ENCODE data around the gene NEK11. TPM values are rescaled to one million over a fixed set of nuclear protein-coding genes. Genes with fewer than 3 reads are reported as not detected.

The NEK11 gene
- polyA plus RNA-seq, 1 donor (not counting 4 experiments of a cell fraction or from before 2014, with no cell fraction given), result 9.4 TPM

- no peaks in the 10 kb centered on the region for H3K36me3 ChIP-seq (ENCODE audit: control insufficient read depth in 2 of 2, extremely low read depth in 1 of 2, insufficient read depth in 2 of 2, low read length in 2 of 2)
- DNase-seq (ENCODE audit: low read depth, low spot score) (no peak), FAIRE-seq (no peak)
- no peaks in the 10 kb centered on the region for H3K4me1 ChIP-seq (ENCODE audit: control insufficient read depth, extremely low read depth, insufficient read depth, low read length)
- H3K9ac ChIP-seq (ENCODE audit: control insufficient read depth, extremely low read depth, insufficient read depth, low read length), result no peak overlapping the region
- no peaks in the 10 kb centered on the region for H4K20me1 ChIP-seq (ENCODE audit: control insufficient read depth, extremely low read depth, insufficient read depth, low read length)
- dilution Hi-C loops (cut with MboI; ENCODE audit: extremely low pct_ligation_motif_present, low sequenced_read_pairs), result no loop called here
- no peaks in the 10 kb centered on the region for H3K9me3 ChIP-seq (ENCODE audit: control insufficient read depth, low read depth, low read length)
- no peak overlapping the region for H2AFZ ChIP-seq (ENCODE audit: control insufficient read depth, low read length)
- H3K79me2 ChIP-seq (ENCODE audit: control insufficient read depth, insufficient read depth, low read length), result no peaks in the 10 kb centered on the region
- H3K27me3 ChIP-seq (ENCODE audit: control insufficient read depth, extremely low read depth, insufficient read depth, low read length), result no peaks in the 10 kb centered on the region
- no peaks in the 10 kb centered on the region for H3K9me1 ChIP-seq (ENCODE audit: control insufficient read depth, extremely low read depth, insufficient read depth, low read length)
- H3K4me2 ChIP-seq (ENCODE audit: control insufficient read depth, extremely low read depth, insufficient read depth, low read depth, low read length), result no peak overlapping the region
- TF ChIP-seq EZH2 (IDR thresholded peaks at IDR 0.05; ENCODE audit: low read length), result no peak
- TF ChIP-seq CTCF (optimal IDR thresholded peaks at IDR 0.05 in 1 of 3, IDR thresholded peaks at IDR 0.05 in 1 of 3, conservative IDR thresholded peaks at IDR 0.05 in 1 of 3; ENCODE audit: extremely low read depth in 1 of 3, insufficient read depth in 2 of 3, low read length in 3 of 3), result no peak
- no peak overlapping the region for H3K4me3 ChIP-seq (ENCODE audit: control insufficient read depth in 2 of 3, extremely low read depth in 1 of 3, insufficient read depth in 2 of 3, low read depth in 1 of 3, low read length in 3 of 3)
- no peak overlapping the region for H3K27ac ChIP-seq (ENCODE audit: control insufficient read depth, insufficient read depth, low read length)
These were observed 206.1 kb downstream of the NEK11 start for GRCh38 chr3:131232711-131233267.

GRCh38 chr3:131233900-131234668 is 207.4 kb downstream of the NEK11 start:
- no peak overlapping the region for H3K4me3 ChIP-seq (ENCODE audit: control insufficient read depth in 2 of 3, extremely low read depth in 1 of 3, insufficient read depth in 2 of 3, low read depth in 1 of 3, low read length in 3 of 3)
- FAIRE-seq, result no peak
- no peaks in the 10 kb centered on the region for H4K20me1 ChIP-seq (ENCODE audit: control insufficient read depth, extremely low read depth, insufficient read depth, low read length)
- no peak overlapping the region for H3K4me2 ChIP-seq (ENCODE audit: control insufficient read depth, extremely low read depth, insufficient read depth, low read depth, low read length)
- no peaks in the 10 kb centered on the region for H3K9me3 ChIP-seq (ENCODE audit: control insufficient read depth, low read depth, low read length)
- no peaks in the 10 kb centered on the region for H3K4me1 ChIP-seq (ENCODE audit: control insufficient read depth, extremely low read depth, insufficient read depth, low read length)
- no peak overlapping the region for H2AFZ ChIP-seq (ENCODE audit: control insufficient read depth, low read length)
- TF ChIP-seq CTCF (optimal IDR thresholded peaks at IDR 0.05 in 1 of 3, IDR thresholded peaks at IDR 0.05 in 1 of 3, conservative IDR thresholded peaks at IDR 0.05 in 1 of 3; ENCODE audit: extremely low read depth in 1 of 3, insufficient read depth in 2 of 3, low read length in 3 of 3) (no peak), EZH2 (IDR thresholded peaks at IDR 0.05; ENCODE audit: low read length) (no peak)
- no peak overlapping the region for H3K9ac ChIP-seq (ENCODE audit: control insufficient read depth, extremely low read depth, insufficient read depth, low read length)
- no peak overlapping the region for H3K27ac ChIP-seq (ENCODE audit: control insufficient read depth, insufficient read depth, low read length)
- no peaks in the 10 kb centered on the region for H3K27me3 ChIP-seq (ENCODE audit: control insufficient read depth, extremely low read depth, insufficient read depth, low read length)
- dilution Hi-C loops (cut with MboI; ENCODE audit: extremely low pct_ligation_motif_present, low sequenced_read_pairs), result no loop called here
- no peaks in the 10 kb centered on the region for H3K36me3 ChIP-seq (ENCODE audit: control insufficient read depth in 2 of 2, extremely low read depth in 1 of 2, insufficient read depth in 2 of 2, low read length in 2 of 2)
- H3K79me2 ChIP-seq (ENCODE audit: control insufficient read depth, insufficient read depth, low read length), result no peaks in the 10 kb centered on the region
- H3K9me1 ChIP-seq (ENCODE audit: control insufficient read depth, extremely low read depth, insufficient read depth, low read length), result no peaks in the 10 kb centered on the region
- DNase-seq (ENCODE audit: low read depth, low spot score), result no peak

All from keratinocyte (primary cell).